Measurements from ENCODE around the gene SND1.

- TF ChIP-seq REST (IDR thresholded peaks at IDR 0.05) = no peak
- TF ChIP-seq CTCF (IDR thresholded peaks at IDR 0.05; ENCODE audit: low read depth, low read length, missing input control) = no peak
These were observed 63.3 kb downstream of the SND1 start for GRCh38 chr7:127715272-127715671.

Measured in liver (tissue), 2 donors.